Activated CD8-positive, alpha-beta memory T cell treated with anti-CD3 and anti-CD28 coated beads for 1 hour (primary cell): ENCODE measurements around the gene EIF4EBP2.

Experiments used
- DNase-seq, 2 donors: peaks; one replicate each; pipeline ENCODE4 v3.0.0-alpha.2; 2020; ENCODE audit warnings: low read depth in 1 of 2; ENCODE audit errors: extremely low read depth in 1 of 2

EIF4EBP2 gene

DNA sequence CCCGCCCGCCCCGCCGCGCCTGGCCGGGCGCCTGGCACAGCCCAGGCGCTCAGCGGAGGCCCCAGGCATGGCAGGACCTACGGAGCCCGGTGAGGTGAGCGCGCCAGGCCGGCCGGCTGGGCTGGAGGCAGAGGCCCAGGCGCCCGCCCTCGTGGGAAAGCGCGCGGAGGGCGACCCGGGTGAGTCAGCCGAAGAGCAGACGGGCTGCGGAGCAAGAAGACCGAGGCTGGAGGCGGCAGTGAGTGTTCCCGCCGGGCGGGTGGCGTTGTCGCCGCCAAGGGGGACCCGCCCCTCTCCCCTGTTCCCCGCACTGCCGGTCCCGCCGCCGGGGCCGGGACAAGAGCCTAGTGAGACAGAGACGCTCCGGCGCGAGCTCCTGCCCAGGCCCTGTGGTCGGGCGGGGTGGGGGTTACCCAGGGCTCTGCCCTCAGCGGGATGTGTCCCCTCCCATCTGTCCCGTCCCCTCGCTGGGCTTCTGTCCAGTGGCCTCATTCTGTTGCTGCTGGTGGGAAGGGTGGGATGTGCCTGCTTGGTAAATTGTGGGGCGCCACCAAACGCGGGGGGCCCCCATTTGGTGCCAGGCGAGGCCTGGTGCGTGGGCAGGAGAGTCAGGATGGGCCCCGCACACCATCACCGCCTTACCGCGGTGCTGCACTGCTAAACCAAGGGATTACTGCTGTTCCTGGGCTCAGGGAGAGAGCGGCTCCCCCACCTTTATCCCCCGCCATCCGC lies 54.5 kb downstream of the EIF4EBP2 start:
- no peak for DNase-seq

DNA sequence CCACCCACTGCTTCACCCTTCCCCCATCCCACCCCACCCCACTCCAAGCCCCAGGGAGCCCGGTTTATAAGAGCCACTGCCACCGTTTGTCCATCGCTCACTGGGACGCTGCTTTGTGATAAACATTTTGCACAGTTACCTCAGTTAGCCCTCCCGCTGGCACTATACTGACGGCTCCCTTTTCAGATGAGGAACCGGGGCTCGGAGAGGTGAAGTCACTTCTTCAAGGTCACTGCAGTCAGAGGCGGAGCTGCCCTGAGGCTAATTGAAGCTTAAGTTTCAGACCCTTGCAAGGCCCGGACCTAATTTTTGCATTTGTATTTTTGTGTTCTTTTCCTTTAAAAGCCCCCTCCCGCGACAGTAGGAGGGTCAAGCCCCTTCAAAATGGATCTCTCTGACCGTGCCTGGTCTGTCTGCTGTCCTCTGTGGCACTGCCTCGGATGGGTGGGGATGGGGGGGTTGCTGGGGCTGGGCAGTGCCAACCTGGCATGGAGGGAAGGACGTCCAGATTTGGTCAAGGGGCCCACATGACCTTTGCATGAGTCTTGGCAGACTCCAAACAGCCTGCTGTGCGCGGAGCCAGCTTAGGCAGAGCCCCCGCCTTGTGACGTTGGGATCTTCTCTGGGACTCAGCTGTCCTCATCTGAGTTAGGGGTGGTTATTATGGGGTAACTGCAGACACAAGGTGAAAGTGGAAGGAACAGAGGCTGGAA lies 55.3 kb downstream of the EIF4EBP2 start:
- DNase-seq: no peak

DNA sequence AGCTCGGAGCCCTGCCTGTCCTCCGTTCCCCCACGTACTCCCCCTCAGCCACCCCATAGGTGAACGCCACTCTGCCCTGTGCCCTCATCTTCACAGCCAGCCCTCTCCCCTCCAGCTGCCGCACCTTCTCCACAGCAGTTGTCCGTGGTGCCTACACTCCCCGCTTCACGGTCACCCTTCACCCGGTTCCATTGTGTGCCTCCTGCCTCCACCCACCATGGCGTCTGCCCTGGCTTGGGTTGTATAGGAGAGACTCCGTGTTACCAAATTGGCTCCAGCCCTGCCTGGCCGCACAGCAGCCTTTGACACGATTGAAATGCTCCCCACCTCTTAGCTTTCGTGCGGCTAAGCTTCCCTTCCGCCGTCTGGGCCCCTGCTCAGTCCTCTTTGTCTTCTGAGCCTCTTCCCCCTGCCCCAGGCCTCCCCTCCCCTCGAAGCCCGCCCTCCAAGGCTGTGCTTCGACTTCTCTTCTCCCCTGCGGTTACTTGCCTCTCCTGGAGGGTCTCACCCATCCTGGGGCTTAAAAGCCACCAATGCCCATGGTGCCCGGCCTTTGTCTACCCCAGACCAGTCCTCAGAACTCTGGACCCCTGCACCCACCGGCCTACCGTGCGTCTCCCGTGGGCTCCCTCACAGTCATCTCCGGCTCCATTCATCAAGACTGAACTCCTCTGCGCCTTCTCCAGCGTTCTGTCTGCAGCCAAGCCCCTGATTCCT lies 56.0 kb downstream of the EIF4EBP2 start:
- DNase-seq: no peak

DNA sequence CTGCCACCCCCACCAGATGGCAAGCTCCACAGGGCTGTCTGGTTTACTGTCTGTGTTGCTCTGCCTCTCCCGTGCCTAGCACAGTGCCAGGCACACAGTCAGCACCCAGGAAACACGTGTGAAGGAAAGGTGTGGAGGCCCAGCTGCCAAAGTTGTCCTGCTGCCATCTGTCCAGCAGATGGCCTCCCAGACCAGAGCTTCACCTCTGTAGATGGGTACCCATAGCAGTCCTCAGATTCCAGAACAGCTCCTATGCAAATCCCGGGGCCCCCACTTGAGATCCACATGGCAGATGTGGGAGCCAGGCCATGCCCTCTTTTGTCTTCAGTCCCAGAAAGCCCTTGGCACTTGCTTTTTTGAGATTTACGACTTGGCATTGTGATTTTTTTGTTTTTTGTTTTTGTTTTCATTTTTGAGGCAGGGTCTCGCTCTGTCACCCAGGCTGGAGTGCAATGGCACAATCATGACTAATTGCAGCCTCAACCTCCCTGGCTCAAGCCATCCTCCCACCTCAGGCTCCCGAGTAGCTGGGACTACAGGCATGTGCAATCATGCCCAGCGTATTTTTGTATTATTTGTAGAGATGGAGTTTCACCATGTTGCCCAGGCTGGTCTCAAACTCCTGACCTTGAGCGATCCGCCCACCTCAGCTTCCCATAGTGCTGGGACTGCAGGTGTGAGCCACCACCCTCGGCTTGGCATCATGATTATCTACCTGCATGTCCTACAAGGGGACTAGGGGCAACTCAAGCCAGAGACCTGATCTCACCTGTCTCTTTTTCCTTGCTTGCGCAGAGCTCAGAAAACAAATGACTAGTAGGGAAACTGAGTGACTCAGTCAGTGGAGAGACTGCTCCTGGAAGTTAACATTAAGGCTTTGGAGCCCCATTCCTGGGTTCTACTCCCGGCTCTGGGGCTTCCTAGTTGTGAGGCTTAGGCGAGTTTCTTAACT lies 57.7 kb downstream of the EIF4EBP2 start:
- no peak for DNase-seq

DNA sequence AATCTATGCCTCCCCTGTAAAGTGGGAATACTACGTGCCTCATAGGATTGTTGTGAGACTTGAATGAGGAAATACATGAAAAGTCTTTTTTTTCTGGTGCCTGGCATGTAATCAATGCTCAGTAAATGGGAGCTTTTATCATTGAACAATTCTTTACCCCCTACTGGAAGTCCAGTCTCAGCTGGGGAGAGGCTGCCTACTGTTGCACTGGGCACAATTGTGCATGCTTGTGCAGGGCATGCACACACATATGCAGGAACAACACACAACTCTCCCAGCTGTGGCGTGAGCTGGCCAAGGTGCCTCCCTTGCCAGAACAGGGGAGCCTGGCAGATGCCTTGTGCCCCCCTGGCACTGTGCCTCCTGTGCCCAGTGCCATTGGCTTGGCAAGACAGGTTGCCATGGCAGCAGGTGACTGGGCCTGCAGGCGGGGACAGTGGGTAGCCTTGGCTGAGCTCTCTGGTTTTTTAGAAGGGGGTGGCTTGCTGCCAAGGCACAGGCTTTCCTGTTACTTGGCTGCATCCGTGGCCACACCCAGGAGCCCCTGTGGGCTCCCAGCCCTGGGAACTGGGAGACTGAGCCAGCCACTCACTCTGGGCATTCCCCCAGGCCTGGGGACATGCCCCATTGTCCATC lies 58.5 kb downstream of the EIF4EBP2 start:
- no peak for DNase-seq

DNA sequence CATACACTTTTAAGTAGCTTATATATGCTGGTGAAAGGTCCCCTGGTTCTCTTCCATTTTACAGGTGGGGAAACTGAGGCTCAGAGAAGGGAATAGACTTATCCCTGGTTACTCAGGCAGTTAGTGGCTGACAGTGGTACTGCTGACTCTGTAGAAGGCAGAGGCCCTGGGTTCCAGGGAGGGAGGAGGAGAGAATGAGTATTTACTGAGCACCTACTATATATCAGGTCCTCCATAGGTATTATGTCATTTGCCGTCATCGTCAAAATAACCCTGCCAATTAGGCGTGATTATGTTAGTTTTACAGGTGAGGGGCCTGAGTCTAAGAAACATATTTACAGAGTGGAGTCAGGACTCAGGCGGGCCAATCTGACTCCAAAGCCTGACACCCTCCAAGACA lies 61.3 kb downstream of the EIF4EBP2 start:
- no peak for DNase-seq

DNA sequence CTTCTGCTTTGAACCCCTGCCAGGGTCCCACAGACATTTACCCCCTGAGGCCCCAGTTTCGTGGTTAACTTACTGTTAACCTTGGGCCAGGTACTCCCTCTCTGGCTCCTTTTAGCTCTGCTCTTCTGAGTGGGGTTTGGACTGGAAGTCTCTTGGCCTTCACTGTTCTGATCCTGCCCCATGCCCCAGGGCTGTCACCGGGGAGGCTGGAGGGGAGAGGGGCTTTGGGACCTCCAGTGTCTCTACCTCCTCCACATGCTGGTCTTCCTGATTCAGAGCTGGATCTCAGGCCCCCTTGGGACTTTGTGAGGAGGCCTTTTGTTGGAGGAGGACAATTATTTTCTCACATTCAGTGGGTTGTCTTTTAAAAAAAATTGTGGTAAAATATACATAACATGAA lies 61.9 kb downstream of the EIF4EBP2 start:
- no peak for DNase-seq

DNA sequence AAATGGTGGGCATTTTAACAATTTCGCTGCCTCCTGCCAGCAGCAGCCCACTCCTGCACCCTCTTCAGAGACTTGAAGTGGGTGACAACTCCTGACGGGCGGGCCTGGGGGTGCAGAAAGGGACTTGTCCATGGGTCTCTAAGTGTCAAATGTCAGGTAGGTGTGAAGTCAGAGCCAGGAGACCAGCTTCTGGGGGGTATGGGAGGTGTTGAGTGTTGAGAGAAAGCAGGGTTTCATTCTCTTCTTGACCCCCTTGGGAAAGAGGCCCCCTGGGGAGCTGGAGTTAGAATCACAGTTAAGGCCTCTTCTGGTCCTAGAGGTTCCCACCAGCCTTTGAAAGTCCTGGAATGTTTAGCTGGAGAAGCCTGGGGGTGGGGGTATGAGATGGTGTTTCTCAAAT lies 63.0 kb downstream of the EIF4EBP2 start:
- no peak for DNase-seq

DNA sequence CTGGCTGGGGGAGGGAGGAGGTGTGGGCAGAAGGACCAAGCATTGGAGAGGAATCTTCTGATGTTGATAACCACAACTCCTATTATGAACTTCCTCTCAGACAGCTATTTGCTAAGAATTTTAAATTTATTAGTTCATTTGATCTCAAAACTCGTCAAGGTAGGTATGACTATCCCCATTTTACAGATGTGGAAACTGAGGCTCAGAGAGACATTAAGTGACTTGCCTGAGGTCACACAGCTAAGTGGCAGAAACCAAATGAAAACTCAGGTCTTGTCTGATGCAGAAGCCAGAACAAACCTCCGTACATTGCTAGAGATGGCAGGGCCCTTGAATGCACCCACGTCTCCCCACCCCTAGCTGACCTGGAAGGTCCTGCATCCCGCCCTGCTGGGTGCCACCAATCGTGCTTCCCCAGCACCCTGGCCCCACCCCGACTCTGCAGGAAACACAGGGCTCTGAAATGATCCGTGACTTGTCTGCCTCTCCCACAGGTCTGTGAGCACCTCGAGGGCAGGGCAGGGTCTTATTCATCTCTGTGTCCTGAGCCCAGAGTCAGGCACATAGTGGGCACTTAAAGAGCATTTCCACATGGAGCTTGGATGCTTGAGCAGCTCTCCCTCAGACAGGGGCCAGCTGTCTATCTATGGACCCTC lies 69.0 kb downstream of the EIF4EBP2 start:
- no peak for DNase-seq

DNA sequence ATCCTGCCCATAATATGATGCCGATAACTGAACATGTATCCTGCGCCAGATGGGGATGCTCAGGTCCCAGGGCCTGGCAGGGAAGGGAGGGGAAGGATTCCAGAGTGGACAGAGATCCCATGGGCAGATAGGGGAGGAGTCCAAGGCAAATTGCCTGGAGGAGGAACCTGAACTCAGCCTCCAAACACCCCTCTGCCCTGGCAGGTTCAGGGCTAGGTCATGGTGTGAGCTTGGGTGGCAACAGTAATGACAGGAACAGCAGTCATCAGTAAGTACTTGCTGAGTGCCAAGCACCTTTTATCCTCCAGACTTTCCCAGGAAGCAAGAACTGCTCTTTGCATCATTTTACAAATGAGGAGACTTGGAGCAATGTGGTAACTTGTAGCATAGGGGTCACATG lies 70.8 kb downstream of the EIF4EBP2 start:
- no peak for DNase-seq

DNA sequence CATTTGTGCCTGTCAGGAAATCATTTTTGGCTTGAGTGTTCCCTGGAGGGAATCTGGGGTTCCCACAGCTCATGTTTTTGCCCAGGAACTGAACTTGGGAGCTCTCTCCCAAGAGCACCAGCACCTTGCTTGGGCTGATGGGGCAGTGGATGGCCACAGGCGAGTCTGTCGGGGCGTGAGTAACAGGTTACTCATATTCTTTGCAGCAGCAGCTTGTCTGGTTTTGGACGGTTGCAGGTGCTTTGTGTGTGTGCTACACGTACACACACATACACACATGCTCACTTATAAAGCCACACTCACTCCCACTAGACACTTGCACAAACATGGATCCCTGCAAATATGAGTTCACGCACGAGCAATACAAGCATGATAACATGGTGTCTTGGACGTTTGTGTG lies 71.7 kb downstream of the EIF4EBP2 start:
- no peak for DNase-seq

DNA sequence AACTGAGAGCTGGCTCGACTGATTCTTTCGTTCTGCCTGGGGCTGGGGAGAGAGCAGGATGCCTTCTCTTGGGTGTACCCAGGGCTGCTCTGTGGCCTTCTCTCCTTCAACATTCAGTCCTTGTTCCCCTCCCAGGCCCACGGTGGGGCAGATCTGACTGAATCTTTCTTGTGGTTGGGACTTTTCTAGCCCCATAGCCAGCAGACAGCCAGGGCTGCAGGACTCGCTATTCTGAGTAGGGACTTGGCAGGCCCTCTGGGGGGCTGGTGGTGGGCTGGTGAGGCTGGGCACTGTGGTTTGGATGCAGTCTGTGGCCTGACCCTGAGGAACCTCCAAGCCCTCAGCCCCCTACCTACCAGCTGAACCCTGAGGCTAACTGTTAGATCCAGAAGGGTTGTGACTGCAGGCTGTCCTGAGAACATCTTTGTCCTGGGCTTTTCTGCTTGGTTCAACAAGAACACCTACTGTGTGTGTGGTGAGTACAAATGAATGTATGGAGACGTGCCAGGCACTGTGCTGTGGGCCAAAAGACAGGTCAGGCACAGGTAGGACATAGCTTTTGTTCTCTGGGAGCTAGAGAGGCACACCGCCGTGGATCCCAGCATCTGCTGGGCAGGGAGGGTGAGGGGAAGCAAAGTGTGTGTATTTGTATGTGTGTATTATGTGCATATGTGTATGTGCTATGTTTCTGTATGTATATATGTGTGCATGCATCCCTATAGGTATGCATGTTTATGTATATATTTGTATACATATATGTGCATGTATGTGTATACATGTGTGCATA lies 72.5 kb downstream of the EIF4EBP2 start:
- no peak for DNase-seq

DNA sequence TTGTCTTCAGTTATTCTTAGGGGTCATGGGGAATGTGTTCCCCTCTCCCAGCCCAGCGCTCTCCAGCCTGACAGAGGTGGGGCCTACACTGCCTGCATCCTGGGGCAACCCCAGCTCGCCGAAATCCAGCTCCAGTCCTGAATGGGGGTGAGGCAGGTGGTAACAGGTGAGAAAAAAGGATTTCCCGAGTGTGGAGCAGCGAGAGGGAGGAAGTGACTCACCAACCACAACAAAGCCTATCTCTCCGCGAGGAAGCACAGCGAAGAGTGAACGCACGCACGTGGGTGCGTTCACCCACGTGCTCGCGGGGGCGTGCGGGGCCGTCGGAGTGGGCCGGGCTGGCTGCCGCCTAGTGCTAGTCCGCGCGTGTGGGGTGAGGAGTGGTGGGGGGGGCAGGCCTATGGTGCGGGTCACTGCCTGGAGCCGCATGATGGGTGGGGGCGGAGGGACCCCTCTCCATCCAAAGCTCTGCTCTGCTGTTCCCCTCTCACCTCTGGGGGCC lies 73.8 kb downstream of the EIF4EBP2 start:
- DNase-seq: peak; percentile 51 to 59
